HG02623 (cell line): ENCODE measurements around the gene LTB.

Source experiments
- ATAC-seq: cut with Tn5 transposase; IDR thresholded peaks from one replicate; pipeline ENCODE4 v1.9.1; 2021; ENCODE audit warnings: moderate library complexity; ENCODE audit not compliant: unreplicated experiment

LTB gene, protein sequence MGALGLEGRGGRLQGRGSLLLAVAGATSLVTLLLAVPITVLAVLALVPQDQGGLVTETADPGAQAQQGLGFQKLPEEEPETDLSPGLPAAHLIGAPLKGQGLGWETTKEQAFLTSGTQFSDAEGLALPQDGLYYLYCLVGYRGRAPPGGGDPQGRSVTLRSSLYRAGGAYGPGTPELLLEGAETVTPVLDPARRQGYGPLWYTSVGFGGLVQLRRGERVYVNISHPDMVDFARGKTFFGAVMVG

DNA sequence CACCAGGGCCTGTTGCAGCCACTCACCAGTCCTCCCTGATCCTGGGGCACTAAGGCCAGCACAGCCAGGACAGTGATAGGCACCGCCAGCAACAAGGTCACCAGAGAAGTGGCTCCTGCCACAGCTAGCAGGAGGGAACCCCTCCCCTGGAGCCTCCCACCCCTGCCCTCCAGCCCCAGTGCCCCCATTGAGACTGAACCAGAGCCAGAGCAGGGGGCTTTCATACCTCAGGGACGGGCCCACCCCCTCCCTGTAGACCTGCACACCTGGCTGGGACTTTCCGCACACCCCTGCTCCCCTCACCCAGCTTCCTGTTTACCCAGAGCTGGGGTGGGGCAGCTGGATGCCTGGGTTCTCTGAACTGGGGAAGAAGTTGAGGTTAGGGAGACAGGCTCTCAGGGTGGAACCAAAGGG is at the start of gene LTB:
Gene LTB, minus strand, starts transcription at position 195 of the 414 bp plus-strand sequence. Its CDS starts 7 bp downstream, at position 188.
- ATAC-seq: no peak

DNA sequence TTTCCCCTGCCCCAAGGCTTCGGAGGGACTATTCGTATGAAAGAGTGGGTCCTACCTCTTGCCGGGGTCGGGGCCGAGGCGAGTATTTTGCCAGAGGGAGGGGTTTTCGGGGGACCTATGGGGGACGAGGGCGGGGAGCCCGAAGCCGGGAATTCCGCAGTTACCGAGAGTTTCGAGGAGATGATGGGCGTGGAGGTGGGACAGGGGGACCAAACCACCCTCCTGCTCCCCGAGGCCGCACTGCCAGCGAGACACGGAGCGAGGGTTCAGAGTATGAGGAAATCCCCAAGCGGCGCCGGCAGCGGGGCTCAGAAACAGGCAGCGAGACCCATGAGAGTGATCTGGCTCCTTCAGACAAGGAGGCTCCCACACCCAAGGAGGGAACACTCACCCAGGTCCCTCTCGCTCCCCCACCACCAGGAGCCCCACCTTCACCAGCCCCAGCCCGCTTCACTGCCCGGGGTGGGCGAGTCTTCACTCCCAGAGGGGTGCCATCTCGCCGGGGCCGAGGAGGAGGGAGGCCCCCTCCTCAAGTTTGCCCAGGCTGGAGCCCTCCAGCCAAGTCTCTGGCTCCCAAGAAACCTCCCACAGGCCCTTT is 49.6 kb upstream of the LTB start:
- no peak for ATAC-seq

DNA sequence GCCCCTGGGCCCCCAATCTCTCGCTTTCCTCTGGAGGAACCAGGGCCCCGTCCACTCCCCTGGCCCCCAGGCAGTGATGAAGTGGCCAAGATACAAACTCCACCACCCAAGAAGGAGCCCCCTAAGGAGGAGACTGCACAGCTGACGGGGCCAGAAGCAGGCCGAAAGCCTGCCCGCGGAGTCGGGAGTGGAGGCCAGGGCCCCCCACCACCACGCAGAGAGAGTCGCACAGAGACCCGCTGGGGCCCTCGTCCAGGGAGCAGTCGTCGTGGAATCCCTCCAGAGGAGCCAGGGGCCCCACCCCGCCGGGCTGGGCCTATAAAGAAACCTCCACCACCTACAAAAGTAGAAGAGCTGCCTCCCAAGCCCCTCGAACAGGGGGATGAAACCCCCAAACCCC is 49.0 kb upstream of the LTB start:
- ATAC-seq: no peak

- ATAC-seq: no peak
Observed at GRCh38 chr6:31630177-31630934, 48.1 kb upstream of the LTB start.

GRCh38 chr6:31629014-31629413 is 46.8 kb upstream of the LTB start:
- no peak for ATAC-seq

- no peak for ATAC-seq
Observed at GRCh38 chr6:31627690-31628287, 45.6 kb upstream of the LTB start.

- ATAC-seq: no peak
Observed at GRCh38 chr6:31626952-31627351, 44.7 kb upstream of the LTB start.

DNA sequence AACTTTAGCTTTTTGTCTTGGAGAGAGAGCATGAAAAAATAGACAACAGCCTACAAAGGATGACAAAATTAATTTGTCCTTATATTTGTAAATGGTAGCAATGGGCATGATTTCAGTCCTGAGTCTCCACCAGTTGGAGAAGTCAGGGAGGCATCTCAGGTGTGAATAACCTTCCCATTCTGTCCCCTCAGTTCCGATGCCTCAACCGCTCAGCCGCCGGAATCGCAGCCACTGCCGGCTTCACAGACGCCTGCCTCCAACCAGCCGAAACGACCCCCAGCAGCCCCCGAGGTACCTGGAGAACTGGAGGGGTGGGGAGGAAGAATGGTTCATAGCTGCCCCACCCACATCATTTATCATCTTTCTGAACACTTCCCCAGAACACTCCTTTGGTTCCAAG is 41.8 kb upstream of the LTB start:
- no peak for ATAC-seq

- no peak for ATAC-seq
Observed at GRCh38 chr6:31622684-31623091, 40.5 kb upstream of the LTB start.

- ATAC-seq: no peak
Observed at GRCh38 chr6:31621991-31622390, 39.8 kb upstream of the LTB start.

GRCh38 chr6:31621320-31621939 is 39.2 kb upstream of the LTB start:
- no peak for ATAC-seq

DNA sequence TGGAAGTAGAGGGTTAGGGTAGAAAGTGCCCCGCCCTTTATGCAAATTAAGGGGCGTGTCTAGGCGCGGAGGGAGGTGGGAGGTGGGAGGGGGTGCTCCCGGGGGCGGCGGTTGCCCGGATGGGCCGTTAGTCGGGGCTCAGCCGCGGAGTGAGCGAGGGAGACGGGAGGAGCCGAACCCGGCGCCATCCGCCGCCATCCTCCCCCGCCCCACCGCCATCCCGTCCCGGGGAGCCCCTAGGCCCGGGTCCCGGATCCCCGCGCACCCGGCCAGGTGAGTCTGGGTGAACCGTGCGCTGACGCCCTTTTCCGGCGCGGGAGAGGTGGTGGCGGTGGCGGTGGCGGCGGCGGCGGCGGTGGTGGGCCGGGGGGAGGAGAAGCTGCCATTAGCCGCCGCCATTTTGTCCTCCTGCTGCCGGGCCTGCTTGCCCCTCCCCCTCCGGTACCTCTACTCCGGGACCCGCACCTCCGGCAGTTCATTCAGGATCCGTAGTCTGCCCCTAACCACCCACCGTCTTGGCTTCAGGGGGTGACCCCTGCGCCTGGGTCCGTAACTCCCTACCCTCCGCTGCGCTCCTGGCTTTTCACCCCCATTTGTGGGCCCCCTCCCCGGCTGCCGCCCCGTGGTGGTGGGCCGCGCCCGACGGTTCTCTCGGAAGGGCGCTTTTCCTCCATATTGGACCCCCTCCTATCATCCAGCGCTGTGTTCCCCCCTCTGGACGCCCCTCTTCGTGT is 38.5 kb upstream of the LTB start, which contains the start of gene PRRC2A:
Gene PRRC2A, plus strand, starts transcription at position 130 of the 734 bp plus-strand sequence. CDS start 2,075 bp downstream, outside the sequence.
- peak; percentile 40 for ATAC-seq

DNA sequence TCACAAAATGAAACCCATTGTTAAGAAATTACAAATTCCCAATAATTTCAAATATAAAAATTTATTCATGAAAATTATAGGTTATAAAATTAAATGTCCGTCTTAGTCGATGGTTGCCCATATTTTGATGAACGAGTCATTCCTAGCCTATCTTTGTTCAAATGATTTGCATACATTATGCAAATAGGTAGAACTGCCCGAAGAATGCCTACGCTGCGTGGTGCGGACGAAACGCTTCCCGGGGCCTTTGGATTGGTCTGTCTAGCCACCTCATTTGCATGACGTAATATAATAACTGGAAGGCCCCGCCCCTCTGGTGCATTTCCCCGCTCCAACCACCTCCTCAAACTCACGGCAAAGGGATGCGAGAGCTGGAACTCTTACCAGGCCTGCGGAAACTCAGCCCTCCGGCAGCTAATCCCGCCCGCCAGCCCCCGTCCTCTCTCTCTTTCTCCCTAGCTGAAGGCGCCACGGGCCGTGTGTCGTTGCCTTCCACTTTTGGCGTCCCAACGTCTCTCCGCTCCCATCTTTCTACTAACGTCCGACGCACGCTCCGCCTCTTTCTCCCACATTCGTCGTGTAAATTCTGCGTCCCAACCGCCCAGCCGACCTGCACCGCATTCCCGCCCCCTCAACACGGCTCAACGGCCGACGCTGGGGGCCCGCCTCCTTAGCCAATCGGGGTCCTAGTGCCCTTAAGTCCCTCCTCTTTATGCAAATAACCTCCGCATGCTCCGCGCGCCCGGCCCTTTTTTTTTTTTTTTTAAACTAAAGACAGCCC is 37.8 kb upstream of the LTB start:
- peak; percentile 83 for ATAC-seq

DNA sequence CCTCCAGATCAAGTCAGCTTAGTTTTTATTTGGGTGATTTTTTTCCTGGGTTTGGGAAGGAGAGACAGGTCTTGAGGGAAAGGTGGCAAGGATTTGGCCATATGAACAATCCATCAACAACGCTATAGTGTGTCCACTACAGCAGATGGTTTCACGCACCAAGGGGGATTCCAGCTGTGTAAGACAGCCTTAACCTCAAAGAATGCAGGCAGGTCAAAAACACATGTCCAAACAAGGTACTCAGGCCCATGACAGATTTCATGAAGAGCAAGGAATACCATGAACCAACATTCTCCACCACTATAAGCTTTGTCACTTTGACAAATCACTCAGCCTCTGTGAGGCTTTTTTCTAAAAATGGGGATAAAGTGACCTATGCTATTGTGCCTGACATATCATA is 34.8 kb upstream of the LTB start:
- no peak for ATAC-seq

DNA sequence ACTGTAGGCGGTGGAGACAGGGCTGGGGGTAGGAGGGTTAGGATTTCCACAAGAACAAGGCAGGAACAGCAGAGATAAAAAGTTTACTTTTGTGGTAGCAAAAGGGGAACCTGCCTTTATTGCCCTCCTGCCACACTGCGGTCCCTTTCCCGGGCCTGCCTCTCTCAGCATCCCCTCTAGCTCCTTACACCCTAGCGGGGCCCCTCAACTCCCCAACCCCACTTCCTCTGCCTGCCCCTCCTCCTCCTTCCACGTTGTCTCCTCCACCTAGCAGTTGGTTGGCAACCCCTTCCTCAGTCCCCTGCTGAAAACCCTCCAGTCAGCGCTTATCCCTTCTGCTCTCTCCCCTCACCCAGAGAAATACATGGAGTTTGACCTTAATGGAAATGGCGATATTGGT is 33.5 kb upstream of the LTB start:
- no peak for ATAC-seq

DNA sequence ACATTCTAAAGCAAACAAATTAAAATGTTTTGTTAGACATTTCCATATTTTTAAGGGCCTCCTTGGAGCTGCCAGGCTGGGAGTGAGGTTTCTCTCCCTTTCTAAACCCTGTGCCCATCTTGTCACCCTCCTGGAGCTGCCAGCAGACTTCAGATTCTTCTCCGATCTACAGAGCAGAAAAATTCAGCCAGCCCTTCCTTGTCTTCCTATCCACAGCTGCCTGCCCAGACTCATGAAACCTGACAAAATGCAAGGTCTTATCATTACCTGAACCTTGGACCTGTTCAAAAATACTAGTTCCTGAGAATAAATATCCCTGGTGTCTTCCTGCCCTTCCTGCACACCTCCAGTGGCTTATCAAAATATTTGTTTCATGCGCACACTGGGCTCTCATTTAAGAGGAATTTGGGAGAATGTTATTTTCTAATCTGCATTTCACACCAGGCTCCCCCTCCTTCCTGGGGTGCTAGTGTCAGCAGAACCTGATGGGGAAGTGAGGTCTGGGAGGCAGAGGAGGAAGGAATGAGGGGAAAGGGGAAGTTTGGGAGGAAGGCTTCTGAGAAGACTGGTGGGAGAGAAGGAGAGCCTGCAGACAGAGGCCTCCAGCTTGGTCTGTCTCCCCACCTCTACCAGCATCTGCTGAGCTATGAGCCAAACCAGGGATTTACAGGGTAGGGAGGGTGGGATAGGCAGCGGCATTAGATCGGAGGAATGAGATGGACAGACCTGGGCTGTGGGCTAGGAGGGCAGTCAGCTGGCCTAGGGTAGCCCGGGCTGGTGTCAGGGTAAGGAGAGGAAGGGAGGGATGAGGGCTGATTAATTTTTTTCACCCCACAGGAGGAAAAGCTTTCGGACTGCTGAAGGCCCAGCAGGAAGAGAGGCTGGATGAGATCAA is 32.7 kb upstream of the LTB start, which contains the start of gene AIF1:
Gene AIF1, plus strand, starts transcription at position 551 of the 895 bp plus-strand sequence. Its CDS starts 96 bp downstream, at position 647.
- no peak for ATAC-seq

DNA sequence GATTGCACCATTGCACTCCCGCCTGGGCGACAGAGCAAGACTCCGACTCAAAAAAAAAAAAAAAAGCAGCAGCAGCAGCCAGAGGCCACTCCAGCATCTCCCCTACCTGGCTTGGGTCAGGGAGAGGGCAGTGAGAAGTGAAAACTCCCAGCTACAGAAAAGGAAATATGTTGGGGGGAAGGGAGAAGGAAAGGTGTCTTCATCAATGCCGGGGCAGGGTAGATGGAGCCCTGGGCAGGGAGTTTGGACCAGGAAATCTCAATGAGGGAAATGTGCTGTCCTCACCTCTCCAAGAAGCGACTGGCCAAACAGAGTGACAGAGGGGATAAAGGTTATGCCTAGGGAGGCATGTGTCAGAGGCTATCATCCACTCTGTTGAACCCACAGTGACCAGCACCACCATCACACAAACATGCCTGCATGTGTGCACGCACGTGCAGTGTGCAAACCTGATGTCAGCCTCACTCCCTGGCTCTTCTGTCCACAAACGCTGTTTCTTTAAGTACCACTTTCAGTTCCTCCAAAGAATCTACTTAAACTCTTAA is 31.9 kb upstream of the LTB start:
- no peak for ATAC-seq

DNA sequence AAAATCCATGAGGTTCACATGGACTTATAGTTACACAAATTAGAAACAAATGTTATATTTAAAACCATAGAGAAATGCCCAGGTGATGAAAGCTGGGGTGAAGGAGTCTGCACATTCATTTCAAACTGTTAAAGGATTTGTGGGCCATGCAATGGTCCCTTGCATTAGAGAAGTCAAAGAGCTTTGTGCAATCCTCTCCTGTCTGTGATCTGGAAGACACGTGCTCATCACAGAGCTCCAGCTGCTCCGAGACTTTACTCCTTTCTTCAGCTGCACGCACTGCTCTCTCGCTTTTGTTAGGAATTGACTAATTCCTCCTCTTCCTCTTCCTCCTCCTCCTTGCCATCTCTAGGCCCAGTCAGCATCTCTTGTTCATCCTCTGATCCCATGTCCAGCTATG is 28.7 kb upstream of the LTB start:
- ATAC-seq: no peak
